ENCODE data around the gene COBLL1.

COBLL1 gene

GRCh38 chr2:164691346-164691887 is 150.2 kb downstream of the COBLL1 start:
- H3K36me3 ChIP-seq: peaks cover 14% of the 10 kb centered on the region
- no peak for DNase-seq
- TF ChIP-seq CTCF (IDR thresholded peaks at IDR 0.05; ENCODE audit: low read depth, low read length): no peak

GRCh38 chr2:164690361-164690760 is 151.3 kb downstream of the COBLL1 start:
- H3K27ac ChIP-seq: no peak overlapping the region
- no peaks in the 10 kb centered on the region for H3K9me3 ChIP-seq (ENCODE audit: severe bottlenecking)
- TF ChIP-seq CTCF (IDR thresholded peaks at IDR 0.05; ENCODE audit: low read depth, low read length): no peak
- H3K27me3 ChIP-seq (ENCODE audit: insufficient read depth, low read depth, severe bottlenecking): no peaks in the 10 kb centered on the region
- no peak for DNase-seq
- peaks cover 14% of the 10 kb centered on the region for H3K36me3 ChIP-seq
- H3K4me3 ChIP-seq (ENCODE audit: low read depth, low read length): no peak overlapping the region

More at GRCh38 chr2:164691346-164691887, 150.2 kb downstream of the COBLL1 start:
- Histone ChIP-seq H3K27me3 (ENCODE audit: insufficient read depth, low read depth, severe bottlenecking) (no peaks in the 10 kb centered on the region), H3K27ac (no peak overlapping the region), H3K4me3 (ENCODE audit: low read depth, low read length) (no peak overlapping the region), H3K9me3 (ENCODE audit: severe bottlenecking) (no peaks in the 10 kb centered on the region)

GRCh38 chr2:164688896-164689419 is 152.7 kb downstream of the COBLL1 start:
- Histone ChIP-seq H3K9me3 (ENCODE audit: severe bottlenecking) (no peaks in the 10 kb centered on the region), H3K27me3 (ENCODE audit: insufficient read depth, low read depth, severe bottlenecking) (no peaks in the 10 kb centered on the region), H3K36me3 (peaks cover 11% of the 10 kb centered on the region), H3K27ac (no peak overlapping the region), H3K4me3 (ENCODE audit: low read depth, low read length) (no peak overlapping the region)
- no peak for TF ChIP-seq CTCF (IDR thresholded peaks at IDR 0.05; ENCODE audit: low read depth, low read length)
- DNase-seq: no peak

- no peaks in the 10 kb centered on the region for H3K36me3 ChIP-seq
- no peak for TF ChIP-seq CTCF (IDR thresholded peaks at IDR 0.05; ENCODE audit: low read depth, low read length)
Observed at GRCh38 chr2:164681009-164681408, 160.6 kb downstream of the COBLL1 start.

GRCh38 chr2:164678631-164679149 is 162.9 kb downstream of the COBLL1 start:
- no peaks in the 10 kb centered on the region for H3K36me3 ChIP-seq
- H3K27me3 ChIP-seq (ENCODE audit: insufficient read depth, low read depth, severe bottlenecking): no peaks in the 10 kb centered on the region
- no peak for DNase-seq
- H3K9me3 ChIP-seq (ENCODE audit: severe bottlenecking): no peaks in the 10 kb centered on the region
- no peak overlapping the region for H3K4me3 ChIP-seq (ENCODE audit: low read depth, low read length)
- no peak for TF ChIP-seq CTCF (IDR thresholded peaks at IDR 0.05; ENCODE audit: low read depth, low read length)
- no peak overlapping the region for H3K27ac ChIP-seq

More at GRCh38 chr2:164681009-164681408, 160.6 kb downstream of the COBLL1 start:
- H3K4me3 ChIP-seq (ENCODE audit: low read depth, low read length): no peak overlapping the region
- no peaks in the 10 kb centered on the region for H3K9me3 ChIP-seq (ENCODE audit: severe bottlenecking)
- no peak for DNase-seq
- no peak overlapping the region for H3K27ac ChIP-seq
- no peaks in the 10 kb centered on the region for H3K27me3 ChIP-seq (ENCODE audit: insufficient read depth, low read depth, severe bottlenecking)

- Histone ChIP-seq H3K4me3 (ENCODE audit: low read depth, low read length) (no peak overlapping the region), H3K36me3 (no peaks in the 10 kb centered on the region), H3K27me3 (ENCODE audit: insufficient read depth, low read depth, severe bottlenecking) (no peaks in the 10 kb centered on the region), H3K27ac (no peak overlapping the region), H3K9me3 (ENCODE audit: severe bottlenecking) (no peaks in the 10 kb centered on the region)
- no peak for TF ChIP-seq CTCF (IDR thresholded peaks at IDR 0.05; ENCODE audit: low read depth, low read length)
- no peak for DNase-seq
Observed at GRCh38 chr2:164677733-164678132, 163.9 kb downstream of the COBLL1 start.
